Measurements from ENCODE around the gene RPLP2.
A peak's percentile ranks its signal among the peaks of the same experiment; 100 is the strongest.

The RPLP2 gene

GRCh38 chr11:803770-804598 is 5.8 kb upstream of the RPLP2 start:
- H3K4me2 ChIP-seq (ENCODE audit: low read depth, low read length), result peak overlapping the region; percentile 98
- peak overlapping the region; percentile 85 for H3K9ac ChIP-seq (ENCODE audit: low read length)
- no peak overlapping the region; the same call in 1 of the 2 replicates for H3K27ac ChIP-seq (ENCODE audit: low read length)
- no peaks in the 10 kb centered on the region for H3K27me3 ChIP-seq (replicated peaks; ENCODE audit: insufficient read depth, low read length)
- peaks cover 8% of the 10 kb centered on the region; the same call in 1 of the 2 replicates for H3K4me1 ChIP-seq (ENCODE audit: low read length)
- H3K9me3 ChIP-seq (replicated peaks; ENCODE audit: insufficient read depth, low read length), result no peaks in the 10 kb centered on the region
- peaks cover 13% of the 10 kb centered on the region for H3F3A ChIP-seq (ENCODE audit: insufficient read depth, low read length)
- TF ChIP-seq EZH2phosphoT487 (IDR thresholded peaks at IDR 0.05; ENCODE audit: low read length) (no peak), CTCF (IDR thresholded peaks at IDR 0.05; ENCODE audit: low read length) (no peak), EZH2 (optimal IDR thresholded peaks at IDR 0.05; ENCODE audit: low read depth, low read length) (no peak)
- DNase-seq, result no peak
- H4K20me1 ChIP-seq (ENCODE audit: insufficient read depth, low read length), result no peaks in the 10 kb centered on the region
- peak overlapping the region; percentile 95 for H3K4me3 ChIP-seq (ENCODE audit: low read length)
- peaks cover 42% of the 10 kb centered on the region for H3K79me2 ChIP-seq (ENCODE audit: low read length)
- H3K9me2 ChIP-seq (replicated peaks; ENCODE audit: insufficient read depth, low read length), result no peaks in the 10 kb centered on the region
- H2AFZ ChIP-seq (ENCODE audit: low read length), result peak overlapping the region; percentile 74
- no peaks in the 10 kb centered on the region for H3K36me3 ChIP-seq (replicated peaks; ENCODE audit: insufficient read depth, low read length)

DNA sequence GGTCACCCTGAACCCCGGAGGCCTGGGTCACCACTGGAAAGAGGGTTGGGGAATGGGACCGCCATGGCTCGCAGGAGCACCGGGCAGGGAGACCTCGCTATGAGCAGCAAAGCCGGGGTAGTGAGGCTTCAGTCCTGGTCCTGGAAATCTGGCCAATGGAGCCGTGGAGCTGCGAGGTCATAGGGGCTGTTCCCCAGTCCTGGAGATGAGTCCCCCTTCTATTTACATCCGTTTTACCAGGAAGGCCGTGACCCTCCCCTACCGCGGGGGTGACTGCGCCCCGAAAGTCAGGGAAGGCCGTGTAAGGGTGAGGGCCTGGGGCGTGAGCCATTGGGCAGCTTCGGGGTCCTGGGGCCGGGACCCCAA is 5.2 kb upstream of the RPLP2 start:
- Histone ChIP-seq H3K9me3 (replicated peaks; ENCODE audit: insufficient read depth, low read length) (no peaks in the 10 kb centered on the region), H3K4me1 (ENCODE audit: low read length) (peaks cover 8% of the 10 kb centered on the region; the same call in 1 of the 2 replicates), H4K20me1 (ENCODE audit: insufficient read depth, low read length) (no peaks in the 10 kb centered on the region), H3K9ac (ENCODE audit: low read length) (peak overlapping the region; percentile 85), H3K4me3 (ENCODE audit: low read length) (peak overlapping the region; percentile 95), H2AFZ (ENCODE audit: low read length) (peak overlapping the region; percentile 74), H3K79me2 (ENCODE audit: low read length) (peaks cover 45% of the 10 kb centered on the region), H3K36me3 (replicated peaks; ENCODE audit: insufficient read depth, low read length) (no peaks in the 10 kb centered on the region), H3K9me2 (replicated peaks; ENCODE audit: insufficient read depth, low read length) (no peaks in the 10 kb centered on the region), H3F3A (ENCODE audit: insufficient read depth, low read length) (peaks cover 12% of the 10 kb centered on the region; the same call in 1 of the 2 replicates), H3K4me2 (ENCODE audit: low read depth, low read length) (peak overlapping the region; percentile 98), H3K27me3 (replicated peaks; ENCODE audit: insufficient read depth, low read length) (no peaks in the 10 kb centered on the region), H3K27ac (ENCODE audit: low read length) (peak overlapping the region; percentile 18; the same call in 1 of the 2 replicates)
- TF ChIP-seq EZH2 (optimal IDR thresholded peaks at IDR 0.05; ENCODE audit: low read depth, low read length) (no peak), CTCF (IDR thresholded peaks at IDR 0.05; ENCODE audit: low read length) (no peak), EZH2phosphoT487 (IDR thresholded peaks at IDR 0.05; ENCODE audit: low read length) (no peak)
- no peak for DNase-seq

DNA sequence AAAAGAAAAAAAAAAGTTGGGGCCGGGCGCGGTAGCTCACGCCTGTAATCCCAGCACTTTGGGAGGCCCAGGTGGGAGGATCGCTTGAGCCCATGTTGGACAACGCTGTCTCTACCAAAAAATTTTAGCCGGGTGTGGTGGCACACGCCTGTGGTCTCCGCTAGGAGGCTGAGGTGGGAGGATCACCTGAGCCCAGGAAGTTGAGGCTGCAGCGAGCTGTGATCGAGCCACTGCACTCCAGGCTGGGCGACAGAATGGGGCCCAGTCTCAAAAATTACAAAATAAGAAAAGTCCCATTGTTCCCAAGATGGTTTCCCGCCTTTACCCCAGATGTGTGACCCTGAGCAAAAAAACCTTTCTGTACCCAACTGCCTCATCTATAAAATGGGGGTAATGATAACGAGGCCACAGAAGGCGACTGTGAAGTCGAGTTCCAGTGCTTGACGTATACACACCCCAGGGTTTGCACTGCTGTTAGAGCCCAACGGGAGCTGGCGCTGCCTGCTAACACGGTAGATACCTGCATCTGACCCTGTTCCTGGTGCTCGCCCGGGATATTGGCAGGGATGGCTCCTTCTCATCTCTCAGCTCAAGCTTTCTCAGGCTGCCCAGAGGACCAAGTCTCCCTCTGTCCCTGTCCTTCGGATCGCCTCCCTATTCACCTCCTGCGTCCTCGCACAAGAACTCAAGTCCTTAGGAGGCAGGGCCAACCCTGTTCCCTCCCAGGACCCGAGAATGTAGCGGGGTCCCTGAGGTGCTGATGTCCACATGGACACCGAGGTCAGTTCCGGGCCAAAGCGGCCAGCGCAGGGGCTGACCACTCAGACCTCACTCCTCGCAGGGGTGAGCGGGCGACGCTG is 1.1 kb upstream of the RPLP2 start:
- H3K9me3 ChIP-seq (replicated peaks; ENCODE audit: insufficient read depth, low read length), result no peaks in the 10 kb centered on the region
- H3K9me2 ChIP-seq (replicated peaks; ENCODE audit: insufficient read depth, low read length), result no peaks in the 10 kb centered on the region
- TF ChIP-seq EZH2phosphoT487 (IDR thresholded peaks at IDR 0.05; ENCODE audit: low read length) (no peak), CTCF (IDR thresholded peaks at IDR 0.05; ENCODE audit: low read length) (peak; percentile 11; the same call in 1 of the 2 replicates), EZH2 (optimal IDR thresholded peaks at IDR 0.05; ENCODE audit: low read depth, low read length) (no peak)
- peak overlapping the region; percentile 95 for H2AFZ ChIP-seq (ENCODE audit: low read length)
- H3F3A ChIP-seq (ENCODE audit: insufficient read depth, low read length), result peaks cover 46% of the 10 kb centered on the region
- H3K27ac ChIP-seq (ENCODE audit: low read length), result peak overlapping the region; percentile 96
- peaks cover 62% of the 10 kb centered on the region for H3K79me2 ChIP-seq (ENCODE audit: low read length)
- H4K20me1 ChIP-seq (ENCODE audit: insufficient read depth, low read length), result peaks cover 15% of the 10 kb centered on the region
- H3K4me3 ChIP-seq (ENCODE audit: low read length), result peak overlapping the region; percentile 100
- H3K9ac ChIP-seq (ENCODE audit: low read length), result peak overlapping the region; percentile 96
- H3K36me3 ChIP-seq (replicated peaks; ENCODE audit: insufficient read depth, low read length), result peaks cover 15% of the 10 kb centered on the region
- H3K4me2 ChIP-seq (ENCODE audit: low read depth, low read length), result peak overlapping the region; percentile 95
- DNase-seq, result peak; percentile 45
- no peaks in the 10 kb centered on the region for H3K27me3 ChIP-seq (replicated peaks; ENCODE audit: insufficient read depth, low read length)
- H3K4me1 ChIP-seq (ENCODE audit: low read length), result peaks cover 17% of the 10 kb centered on the region
